GM19239 (cell line): ENCODE results near the gene DESI2.
"Not testable (repeated sequence)": the region's sequence is repeated elsewhere in the genome, so short reads cannot be mapped to it uniquely, and the experiment has no call there.

ENCODE experiments used
- DNase-seq: peaks from one replicate; pipeline ENCODE4 v3.0.0; 2011; ENCODE audit warnings: low spot score; ENCODE audit not compliant: insufficient read length
- FAIRE-seq: peaks from 2 replicates; lab custom pipeline; 2011; peaks lifted over from hg19 to GRCh38; lab: Jason Lieb, UNC

Gene DESI2

GRCh38 chr1:244699741-244700140, 46.8 kb downstream of the DESI2 start:
- no peak for DNase-seq
- FAIRE-seq: no peak

- no peak for FAIRE-seq
Observed at GRCh38 chr1:244700808-244701207, 47.9 kb downstream of the DESI2 start.

GRCh38 chr1:244702620-244703019, 49.7 kb downstream of the DESI2 start:
- FAIRE-seq (no peak), DNase-seq (no peak)

More at GRCh38 chr1:244700808-244701207, 47.9 kb downstream of the DESI2 start:
- DNase-seq: no peak

GRCh38 chr1:244704107-244704506, 51.2 kb downstream of the DESI2 start:
- FAIRE-seq: no peak

GRCh38 chr1:244705261-244706234, 52.6 kb downstream of the DESI2 start:
- no peak for FAIRE-seq

More at GRCh38 chr1:244704107-244704506, 51.2 kb downstream of the DESI2 start:
- no peak for DNase-seq

GRCh38 chr1:244709076-244709475, 56.1 kb downstream of the DESI2 start:
- DNase-seq: no peak
- no peak for FAIRE-seq

More at GRCh38 chr1:244705261-244706234, 52.6 kb downstream of the DESI2 start:
- DNase-seq: no peak

GRCh38 chr1:244709476-244710368, 56.8 kb downstream of the DESI2 start:
- DNase-seq: no peak
- no peak for FAIRE-seq

GRCh38 chr1:244710474-244711062, 57.6 kb downstream of the DESI2 start:
- FAIRE-seq (no peak), DNase-seq (no peak)

- FAIRE-seq (no peak), DNase-seq (no peak)
Observed at GRCh38 chr1:244712669-244713068, 59.7 kb downstream of the DESI2 start.

GRCh38 chr1:244713332-244713731, 60.4 kb downstream of the DESI2 start:
- no peak for FAIRE-seq
- no peak for DNase-seq

GRCh38 chr1:244727871-244728474, 75.0 kb downstream of the DESI2 start:
- no peak for DNase-seq
- no peak for FAIRE-seq

GRCh38 chr1:244730153-244730933, 77.4 kb downstream of the DESI2 start:
- FAIRE-seq (no peak), DNase-seq (peak; percentile 31)

GRCh38 chr1:244730934-244731434, 78.1 kb downstream of the DESI2 start:
- FAIRE-seq: no peak

GRCh38 chr1:244731651-244732050, 78.7 kb downstream of the DESI2 start:
- DNase-seq: no peak
- no peak for FAIRE-seq

More at GRCh38 chr1:244730934-244731434, 78.1 kb downstream of the DESI2 start:
- no peak for DNase-seq

- FAIRE-seq: no peak
- DNase-seq: no peak
Observed at GRCh38 chr1:244732851-244733450, 80.0 kb downstream of the DESI2 start.

GRCh38 chr1:244735404-244735803, 82.5 kb downstream of the DESI2 start:
- FAIRE-seq: no peak
- DNase-seq: no peak

- DNase-seq (no peak), FAIRE-seq (no peak)
Observed at GRCh38 chr1:244735876-244736561, 83.1 kb downstream of the DESI2 start.

- DNase-seq, FAIRE-seq: not testable (repeated sequence)
Observed at GRCh38 chr1:244739140-244739539, 86.2 kb downstream of the DESI2 start.
